LNCAP (cell line): Measurements from ENCODE around the gene AGXT2.

Experiments used
- CTCF ChIP-seq: fragments of 450-650 bp; IDR thresholded peaks from 2 replicates; pipeline ENCODE4 v1.5.1; 2017; ENCODE audit warnings: mild to moderate bottlenecking

The AGXT2 gene

GRCh38 chr5:34957857-34958690, 89.7 kb downstream of the AGXT2 start:
- TF ChIP-seq CTCF = peak; percentile 69

DNA sequence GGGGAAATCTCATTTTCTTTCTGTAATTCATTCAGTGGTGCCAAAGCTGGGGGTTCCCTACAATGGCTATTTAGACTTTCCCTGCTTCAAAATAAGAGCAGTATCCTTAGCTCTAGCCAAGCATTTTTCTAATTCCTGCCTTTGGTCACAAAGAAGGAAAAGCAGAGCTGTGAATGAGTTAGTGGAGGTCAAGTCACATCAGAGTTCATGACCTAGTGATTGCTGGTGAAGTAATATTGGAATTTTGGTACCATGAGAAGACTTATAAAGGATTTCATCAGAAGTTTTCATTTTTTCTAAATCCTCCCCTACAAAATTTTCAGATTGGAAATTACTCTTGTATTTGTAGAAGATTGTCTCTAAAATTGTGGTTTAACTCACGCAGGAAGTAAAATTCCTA, 90.4 kb downstream of the AGXT2 start:
- TF ChIP-seq CTCF = no peak
